GM18511 (cell line): ENCODE data around the gene DDX41.
"Not testable (repeated sequence)": the region's sequence is repeated elsewhere in the genome, so short reads cannot be mapped to it uniquely, and the experiment has no call there.

Source experiments
- ATAC-seq: cut with Tn5 transposase; IDR thresholded peaks from one replicate; pipeline ENCODE4 v1.9.1; 2021; ENCODE audit warnings: mild to moderate bottlenecking, moderate library complexity; ENCODE audit not compliant: unreplicated experiment

Gene DDX41

DNA sequence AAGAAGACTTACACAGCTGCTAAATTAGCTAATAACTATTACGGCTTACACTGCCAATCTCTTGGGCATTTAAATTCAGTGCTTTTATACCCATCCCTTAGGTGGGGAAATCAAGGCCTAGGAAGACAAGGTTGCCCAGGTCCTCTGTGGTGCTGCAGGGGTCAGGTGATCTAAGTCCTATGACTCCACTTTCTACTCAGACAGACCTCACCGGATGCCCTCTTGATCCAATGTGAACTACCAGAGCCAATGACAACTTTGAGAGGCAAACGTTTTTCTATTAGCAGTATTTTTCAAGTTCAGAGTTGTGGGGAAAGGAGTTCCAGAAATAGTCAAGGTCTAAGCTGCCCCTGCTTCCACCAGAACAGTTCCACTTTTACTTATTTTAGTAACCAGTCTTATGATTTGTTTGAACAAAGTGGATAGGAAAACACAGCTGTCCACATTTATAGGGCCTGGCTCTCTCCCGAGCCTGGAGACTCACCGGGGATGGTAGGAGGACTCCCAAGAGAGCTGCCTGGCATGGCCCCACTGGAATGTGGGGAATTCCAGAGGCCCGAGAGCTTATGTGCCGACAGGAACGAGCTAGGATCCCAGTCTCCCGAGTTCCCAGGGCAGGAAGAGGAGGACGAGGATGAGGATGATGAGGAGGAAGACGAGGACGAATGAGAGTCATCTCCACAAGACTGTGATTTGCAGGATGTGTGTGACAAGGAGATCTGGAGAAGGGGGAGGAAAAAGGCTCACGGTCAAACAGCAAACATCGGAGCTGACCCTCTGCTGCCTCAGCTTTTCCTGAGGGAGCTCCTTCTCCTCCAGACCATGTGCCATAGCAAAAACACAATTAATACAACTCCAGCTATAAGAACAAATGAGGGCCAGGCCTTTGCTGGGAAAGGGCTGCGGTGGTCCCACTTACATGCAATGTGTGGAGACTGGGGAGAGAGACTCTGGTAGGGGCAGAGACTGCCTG lies 20.9 kb upstream of the DDX41 start:
- ATAC-seq = no peak

DNA sequence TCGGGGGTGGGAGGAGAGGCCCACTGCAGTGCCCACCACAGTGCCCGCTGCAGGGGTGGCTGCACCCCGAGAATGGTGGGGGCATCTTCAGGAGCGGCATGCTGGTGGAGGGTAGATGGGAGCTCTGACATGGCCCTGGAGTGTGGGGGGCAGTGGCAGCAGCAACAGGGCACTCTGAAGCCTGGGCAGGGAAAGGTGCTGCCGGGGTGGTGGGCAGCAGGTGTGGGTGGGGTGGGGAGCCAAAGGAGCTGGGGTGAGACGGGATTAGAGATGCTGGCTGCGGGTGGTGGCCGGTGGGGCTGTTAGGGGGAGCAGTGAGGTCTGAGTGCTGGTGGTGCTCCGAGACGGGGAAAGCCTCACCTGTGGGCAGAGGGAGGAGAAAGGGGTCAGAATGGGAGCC lies 19.6 kb upstream of the DDX41 start:
- ATAC-seq = no peak

DNA sequence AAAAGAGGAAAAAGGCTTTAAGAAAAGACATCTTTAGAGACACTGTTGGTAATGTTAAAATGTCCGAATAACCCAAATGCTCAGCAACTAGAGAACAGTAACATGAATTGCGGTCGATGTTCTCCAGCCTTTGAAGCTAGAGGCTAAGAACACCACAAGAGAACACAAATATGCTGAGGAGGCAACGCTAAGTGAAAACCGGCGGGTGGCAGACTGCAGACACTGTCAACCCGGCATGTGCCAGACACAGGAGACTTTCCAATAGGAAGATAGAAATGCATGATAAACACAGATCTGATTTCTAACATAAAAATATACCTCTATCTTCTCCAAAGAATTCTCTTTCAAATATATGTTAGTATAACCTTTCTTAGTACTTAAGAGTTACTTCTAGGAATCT lies 18.4 kb upstream of the DDX41 start:
- ATAC-seq = no peak

DNA sequence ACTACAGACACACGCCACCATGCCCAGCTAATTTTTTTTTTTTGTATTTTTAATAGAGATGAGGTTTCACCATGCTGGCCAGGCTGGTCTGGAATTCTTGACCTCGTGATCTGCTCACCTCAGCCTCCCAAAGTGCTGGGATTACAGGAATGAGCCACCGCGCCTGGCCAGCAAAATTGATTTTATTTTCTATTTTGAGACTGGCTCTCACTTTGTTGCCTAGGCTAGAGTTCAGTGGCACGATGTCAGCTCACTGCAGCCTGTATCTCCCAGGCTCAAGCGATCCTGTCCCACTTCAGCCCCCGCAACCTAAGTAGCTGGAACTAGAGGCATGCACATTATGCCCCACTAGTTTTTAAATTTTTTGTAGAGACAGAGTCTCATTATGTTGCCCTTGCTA lies 17.7 kb upstream of the DDX41 start:
- ATAC-seq = not testable (repeated sequence)

DNA sequence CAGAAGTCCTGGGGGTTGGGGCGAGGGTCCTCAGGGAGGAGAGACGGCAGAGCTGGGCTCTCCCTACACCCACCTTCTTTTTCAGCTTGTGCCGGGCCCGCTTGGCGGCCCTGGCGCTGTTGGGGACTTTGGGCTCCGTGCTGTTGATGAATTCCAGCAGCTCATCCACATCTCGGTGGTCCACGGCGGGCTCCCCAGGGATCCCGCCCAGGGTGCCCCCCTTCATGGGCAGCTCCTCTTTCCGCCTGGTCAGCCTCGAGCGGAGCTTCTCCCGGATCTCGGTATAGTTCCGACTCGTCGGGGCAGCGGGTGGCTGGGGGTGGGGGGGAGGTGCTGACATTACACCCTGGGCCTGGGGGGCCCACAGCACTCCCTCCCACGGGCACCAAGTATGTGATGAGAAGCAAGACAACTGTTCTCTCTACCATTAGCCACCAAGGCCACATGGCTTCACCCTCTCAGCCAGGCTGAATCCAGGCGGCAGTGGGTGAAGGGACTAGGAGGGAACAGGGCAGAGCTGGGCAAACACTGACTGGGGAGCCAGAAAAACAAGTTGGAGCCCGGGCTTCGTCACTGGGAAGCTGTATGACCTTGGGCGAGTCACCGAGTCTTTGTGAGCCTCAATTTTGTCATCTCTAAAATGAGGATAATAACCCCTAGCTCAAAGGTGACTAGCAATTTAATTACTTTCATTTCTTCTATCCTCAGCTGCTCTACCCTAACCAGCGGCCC lies 14.6 kb upstream of the DDX41 start:
- ATAC-seq = no peak

DNA sequence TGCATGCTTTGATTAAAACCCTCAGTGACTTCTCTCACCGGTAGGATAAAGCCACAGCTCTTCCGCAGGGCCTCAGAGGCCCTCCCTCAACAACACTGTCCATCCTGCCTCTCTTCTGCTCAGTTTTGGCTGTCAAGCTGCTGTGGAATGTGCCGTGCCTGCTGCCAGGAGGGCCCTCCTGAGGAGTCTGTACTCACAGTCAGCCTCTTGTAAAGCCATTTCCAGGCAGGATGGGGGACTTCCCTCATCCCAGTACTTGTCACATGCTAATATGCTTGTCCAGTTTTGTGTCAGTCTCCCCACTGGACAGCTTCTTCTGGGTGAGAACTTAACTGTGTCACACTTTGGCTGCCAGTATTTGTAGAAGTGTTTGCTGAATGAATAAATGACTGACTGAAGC lies 13.9 kb upstream of the DDX41 start:
- no peak for ATAC-seq

DNA sequence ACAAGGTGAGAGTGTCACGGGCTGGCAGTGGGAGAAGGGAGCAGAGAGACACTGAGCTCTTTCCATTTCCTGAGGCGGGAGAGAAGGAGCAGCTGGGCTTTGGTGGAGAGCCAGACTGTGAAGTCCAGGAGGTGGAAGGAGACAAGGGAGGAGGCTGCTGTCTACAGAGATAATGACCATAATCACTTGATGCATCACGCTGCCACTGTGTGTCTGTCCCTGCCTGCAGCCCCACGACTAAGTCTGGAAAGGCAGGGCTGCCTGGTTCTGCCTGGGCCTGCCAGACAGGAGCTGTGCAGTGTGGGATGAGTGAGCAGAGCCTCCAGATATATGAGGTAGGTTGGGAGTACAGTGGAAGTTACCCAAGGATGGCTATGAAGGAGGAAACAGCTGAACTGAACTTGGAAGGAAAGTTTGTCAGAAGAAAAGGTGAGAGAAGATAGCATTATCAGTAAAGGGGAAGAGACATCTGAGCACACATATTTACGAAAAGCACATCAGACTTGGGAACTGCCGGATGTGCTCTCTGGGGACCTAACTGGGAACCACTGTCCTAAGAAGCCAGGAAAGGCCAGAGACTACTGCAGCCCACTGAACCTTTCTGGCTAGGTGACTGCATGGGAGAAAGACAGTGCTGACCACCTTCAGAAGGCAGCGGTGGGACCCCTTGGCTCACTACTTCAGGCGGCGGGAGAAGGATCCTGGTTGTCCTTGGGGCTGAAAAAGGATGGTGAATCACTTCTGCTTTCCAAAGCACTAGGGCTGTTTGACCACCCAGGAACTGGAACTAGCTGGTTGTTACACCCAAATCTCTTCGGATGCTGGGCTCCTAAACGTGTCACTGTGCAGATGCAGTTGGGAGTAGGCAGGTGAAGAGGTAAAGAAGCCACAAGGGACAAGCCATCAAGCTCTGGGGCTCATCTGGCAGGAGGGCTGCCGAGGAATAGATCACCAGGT lies 12.8 kb upstream of the DDX41 start:
- no peak for ATAC-seq

DNA sequence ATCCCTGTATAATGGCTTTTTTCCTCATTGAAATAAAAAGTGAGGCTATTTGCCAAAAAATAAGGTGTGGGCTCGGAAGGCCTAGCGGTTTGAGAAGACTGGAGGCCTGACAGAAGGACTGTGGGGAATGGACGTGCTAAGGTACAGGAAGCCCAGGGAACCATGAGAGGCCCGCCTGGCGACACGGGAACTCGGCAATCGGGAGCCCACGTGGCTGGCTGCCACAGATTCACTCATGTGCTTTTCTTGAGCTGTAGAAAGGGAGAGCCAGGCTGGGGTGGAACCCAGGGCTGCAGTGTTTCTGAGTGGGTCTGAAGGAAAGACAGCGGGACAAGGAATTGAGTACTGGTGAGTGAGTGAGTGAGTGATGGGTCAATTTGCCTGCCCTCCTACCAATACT lies 11.9 kb upstream of the DDX41 start:
- ATAC-seq = no peak

DNA sequence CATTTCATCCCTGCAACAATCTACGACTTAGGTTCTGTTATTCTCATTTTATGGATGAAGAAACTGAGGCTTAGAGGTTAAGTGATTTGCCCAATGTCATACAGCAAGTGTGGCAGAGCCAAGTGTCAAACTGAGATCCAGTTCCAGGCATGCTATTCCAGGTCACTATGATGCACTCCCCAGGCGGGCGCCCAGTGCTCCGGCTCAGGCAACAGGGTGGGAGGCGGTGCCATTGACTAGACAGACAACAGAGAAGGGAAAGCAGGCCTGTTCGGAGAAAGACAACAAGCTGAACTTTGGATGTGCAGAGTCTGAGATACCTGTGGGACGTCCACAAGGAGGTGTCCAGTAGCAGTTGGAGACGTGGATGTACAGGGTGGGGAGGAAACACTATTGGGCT lies 10.8 kb upstream of the DDX41 start:
- no peak for ATAC-seq

DNA sequence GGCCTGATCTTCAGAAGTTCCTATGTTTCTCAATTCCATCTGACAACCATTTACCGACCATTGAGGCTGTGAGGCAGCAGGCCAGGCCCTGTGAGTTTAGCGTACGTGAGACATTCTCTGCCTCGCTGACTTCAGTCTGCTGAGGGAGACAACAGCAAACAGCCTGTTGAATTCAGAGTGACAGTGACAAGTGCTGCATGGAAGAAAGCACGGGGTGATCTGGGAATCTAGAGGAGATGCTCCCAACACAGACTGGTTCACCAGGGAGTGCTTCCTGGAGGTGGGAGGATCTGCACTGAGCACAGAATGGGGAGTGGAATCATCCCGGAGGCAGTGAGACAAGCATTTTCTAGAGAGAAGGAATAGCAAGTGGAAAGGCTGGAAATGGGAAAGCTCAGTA lies 10.0 kb upstream of the DDX41 start:
- ATAC-seq = no peak

DNA sequence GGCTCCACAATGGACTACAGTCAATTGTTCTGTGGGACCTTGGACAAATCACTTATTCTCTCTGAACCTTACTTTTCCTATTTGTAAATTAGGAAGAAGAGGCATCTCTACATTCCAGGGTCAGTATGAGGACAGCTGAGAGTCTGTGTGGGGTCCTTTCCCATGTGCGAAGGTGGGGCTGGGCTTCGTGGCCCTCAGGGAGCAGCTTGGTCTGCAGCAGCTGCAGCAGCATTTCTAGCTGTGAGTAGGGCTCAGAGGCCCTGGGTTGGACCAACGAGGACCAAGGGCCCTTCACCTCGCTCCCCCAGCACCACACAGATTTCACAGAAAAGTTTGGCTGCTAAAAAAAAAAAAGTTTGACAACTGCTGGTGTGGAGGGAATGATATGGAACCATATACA lies 9.4 kb upstream of the DDX41 start:
- no peak for ATAC-seq

DNA sequence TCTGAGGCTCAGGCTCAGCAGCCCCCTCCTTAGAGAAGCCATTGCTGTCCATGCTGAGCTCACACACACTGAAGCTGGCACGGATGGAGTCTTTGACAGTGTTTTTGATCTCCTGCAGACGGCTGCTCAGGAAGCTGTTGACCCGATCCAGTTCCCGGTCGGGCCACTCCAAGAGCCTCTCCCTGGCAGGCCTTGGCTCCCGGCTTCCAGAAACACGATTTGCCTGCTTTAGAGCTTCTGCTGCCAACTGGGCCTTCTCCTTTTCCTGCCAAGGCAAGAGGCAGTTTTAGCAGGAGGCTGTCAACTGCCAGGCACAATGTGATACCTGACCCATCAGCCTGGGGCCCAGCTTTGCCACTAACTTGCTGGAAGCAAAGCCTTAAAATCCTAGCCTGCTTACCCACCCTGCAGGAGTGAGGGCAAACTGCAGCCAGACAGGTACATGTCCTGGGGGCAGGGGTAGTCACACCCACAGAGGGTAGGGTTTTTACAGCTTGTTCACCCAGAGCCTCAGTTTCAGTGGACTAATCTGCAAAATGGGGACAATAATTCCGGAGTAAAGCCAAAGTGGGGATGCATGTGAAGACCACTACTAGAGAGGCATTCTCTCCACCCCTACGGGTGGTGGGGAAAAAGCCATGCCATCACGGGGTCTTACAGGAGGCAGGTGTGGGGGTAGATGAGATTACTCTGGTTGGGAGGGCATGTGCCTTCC lies 8.3 kb upstream of the DDX41 start:
- ATAC-seq = no peak

DNA sequence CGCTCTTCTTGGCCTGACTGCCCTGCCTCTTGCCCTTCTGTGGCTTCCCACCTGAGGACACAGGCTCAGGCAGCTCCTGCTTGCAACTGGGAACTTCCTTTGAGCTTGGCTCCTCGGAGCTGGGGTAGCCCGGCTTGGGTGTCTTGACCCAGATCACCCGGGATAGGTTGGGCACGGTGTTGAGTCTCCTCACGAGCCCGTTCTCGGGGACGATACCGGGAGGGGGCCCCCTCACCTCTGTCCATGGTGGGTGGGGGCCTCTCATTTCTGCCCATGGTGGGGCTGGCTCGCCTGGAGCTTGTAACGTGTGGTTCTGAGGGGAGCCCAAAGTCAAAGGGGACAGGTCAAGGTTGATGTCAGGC lies 7.8 kb upstream of the DDX41 start:
- ATAC-seq = no peak

DNA sequence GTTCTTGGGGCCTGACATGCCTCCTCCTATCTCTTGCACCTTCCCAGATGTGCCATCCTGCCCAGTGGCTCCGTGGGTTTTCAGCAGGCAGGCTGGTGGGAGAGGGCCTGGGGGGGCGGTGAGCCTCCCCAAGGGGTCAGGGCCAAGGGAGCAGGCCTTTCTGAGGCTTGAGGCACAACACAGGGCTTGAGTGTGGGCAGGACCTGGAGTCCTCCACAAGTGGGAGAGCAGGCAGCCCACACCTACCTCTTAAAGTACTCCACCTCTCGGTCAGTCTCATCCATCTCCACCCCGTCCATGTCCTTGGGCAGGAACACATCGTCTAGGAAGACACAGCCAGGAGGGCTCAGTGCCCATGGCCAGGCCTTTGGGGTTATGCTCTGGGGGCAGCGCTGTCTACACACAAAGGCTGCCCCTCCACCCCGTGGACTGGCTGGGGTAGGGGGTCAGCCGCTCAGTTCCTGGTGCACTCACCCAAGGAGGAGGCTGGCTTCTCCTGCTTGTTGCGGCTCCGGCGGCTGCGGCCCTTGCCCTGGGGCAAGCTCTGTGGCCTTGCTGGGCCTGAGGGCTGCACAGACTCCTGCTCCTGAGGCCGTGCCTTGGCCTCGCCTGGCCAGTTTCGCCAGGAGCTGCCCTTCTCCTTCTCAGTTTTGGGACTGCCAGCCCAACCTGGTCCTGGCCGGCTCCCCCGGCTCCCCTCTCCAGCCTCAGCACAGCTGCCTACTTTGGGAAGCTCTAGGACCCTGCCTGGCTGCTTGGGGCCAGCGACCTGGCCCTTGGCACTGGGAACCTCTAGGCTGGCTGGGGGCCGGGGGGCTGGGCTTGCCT lies 7.2 kb upstream of the DDX41 start:
- ATAC-seq = no peak

DNA sequence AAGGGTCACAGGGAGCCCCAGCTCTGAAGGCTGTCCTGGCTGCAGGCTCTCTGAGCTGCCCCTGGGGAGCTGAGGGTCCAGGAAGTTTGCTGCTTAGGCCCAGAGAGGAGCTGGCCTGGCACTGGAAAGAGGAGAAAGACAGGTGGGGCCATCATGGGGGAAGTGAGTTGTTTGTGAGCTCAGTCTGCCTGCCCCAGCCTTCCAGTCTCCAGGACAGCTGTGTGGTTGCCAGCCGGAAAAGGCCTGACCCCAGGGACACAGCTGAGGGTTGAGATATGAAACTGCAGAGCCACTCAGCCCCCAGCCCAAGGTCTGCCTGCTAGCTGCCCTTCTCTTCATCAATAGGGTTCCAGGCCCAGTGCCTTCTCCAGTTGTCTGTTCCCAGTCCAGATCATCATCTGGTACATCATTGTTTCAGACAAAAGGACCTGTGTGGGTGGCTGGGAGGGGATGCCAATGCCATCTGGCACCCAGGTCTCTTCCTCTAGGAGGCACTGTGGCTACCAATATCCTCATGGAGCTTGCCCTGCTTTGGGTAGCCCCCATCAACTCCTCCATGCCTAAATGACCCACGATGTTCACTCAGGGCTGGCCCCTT lies 4.3 kb upstream of the DDX41 start:
- no peak for ATAC-seq

DNA sequence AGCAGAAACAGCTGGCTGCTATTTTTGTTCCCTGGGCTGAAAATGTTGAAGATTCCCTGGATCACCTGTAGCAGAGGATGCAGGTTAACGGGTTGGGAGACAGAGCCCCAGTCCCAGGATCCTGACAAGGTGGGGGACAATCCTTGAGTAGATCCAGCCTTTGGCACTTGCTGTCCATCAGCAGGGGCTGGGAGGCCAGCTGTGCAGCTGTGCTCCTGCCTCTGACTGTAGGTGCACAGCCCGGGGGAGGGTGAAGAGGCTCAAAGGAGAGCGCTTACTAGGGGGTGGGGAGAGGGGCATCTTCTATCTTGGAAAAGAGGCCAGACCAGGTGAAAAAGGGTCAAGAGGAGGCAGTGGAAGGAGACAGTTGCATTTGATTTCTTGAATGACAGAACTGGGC lies 3.5 kb upstream of the DDX41 start:
- ATAC-seq = no peak

DNA sequence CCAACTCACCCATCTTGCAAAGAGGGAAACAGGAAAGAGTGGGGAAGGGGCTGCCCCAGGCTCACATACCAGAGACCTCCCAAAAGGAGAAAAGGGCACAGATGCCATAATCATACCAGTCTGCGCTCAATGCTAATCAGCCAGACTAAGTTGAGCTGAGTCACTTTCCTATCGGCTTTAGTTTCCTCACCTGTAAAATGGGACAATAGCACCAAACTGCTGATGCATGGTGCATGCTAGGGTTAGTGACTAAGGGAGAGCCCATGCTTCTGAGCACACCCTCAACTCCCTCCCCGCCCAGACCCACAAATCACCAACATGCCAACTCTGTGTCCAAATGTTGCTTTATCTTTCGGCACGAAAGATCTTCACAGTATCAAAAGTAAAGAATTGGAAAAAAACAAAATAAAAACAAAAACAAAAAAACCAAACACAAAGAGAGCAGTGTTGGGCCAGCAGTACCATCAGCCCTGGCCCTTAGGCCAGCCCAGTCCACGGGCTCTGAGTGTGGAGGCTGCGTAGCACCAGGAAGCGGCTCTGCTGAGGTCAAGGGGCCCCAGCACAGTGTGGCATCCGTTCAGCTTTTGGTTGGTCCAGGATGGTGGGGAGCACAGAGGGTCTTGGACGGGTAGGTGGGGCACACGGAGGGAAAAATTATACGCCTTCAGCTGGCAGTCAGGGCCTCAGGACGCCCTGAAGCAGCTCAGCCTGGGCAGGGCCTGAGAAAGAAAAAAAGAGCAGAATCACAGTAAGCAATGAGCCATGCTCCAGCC lies 2.9 kb upstream of the DDX41 start:
- ATAC-seq = no peak

DNA sequence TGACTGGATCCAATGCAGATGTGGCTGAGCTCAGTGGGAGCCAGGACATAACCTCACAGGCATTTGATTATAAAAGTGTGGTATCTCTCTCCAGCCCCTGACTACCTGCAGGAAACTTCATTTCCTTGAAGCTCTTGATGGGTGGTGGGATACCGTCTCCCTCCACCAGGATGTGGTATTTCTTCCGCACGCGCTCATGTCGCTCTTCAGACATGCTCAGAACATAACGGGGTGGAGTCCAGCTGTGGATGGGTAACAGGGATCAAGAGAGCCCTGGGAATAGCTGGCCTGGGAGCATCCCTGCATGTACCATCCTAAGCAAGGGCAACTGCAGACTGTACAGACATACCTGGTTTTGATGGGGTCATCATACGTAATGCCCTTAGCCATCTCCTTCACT lies 1.2 kb downstream of the DDX41 start:
- ATAC-seq = no peak

DNA sequence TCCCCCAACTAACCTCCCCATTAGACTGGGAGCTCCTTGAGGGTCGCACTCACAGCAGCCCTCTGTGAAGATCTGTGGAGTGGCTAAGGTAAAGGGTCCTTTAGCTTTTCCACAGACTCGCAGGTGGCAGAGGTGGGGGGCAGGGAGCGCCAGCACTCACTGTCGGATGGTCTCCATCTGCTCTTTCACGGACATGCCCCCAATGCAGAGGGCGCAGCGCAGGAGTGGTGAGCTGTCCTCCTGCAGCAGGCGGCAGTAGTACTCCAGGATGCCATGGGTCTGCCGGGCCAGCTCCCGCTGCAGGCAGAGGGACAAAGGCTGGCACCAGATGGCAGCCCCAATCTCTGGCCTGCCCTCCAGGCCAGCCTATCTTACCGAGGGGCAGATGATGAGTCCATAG lies 2.2 kb downstream of the DDX41 start:
- no peak for ATAC-seq
